Right lobe of liver (tissue), 6 donors: ENCODE measurements around the gene GNB1L. TPM values are rescaled to one million over a fixed set of nuclear protein-coding genes. Genes with fewer than 3 reads are reported as not detected.

Experiments
- ATAC-seq, 4 donors: fragments of 200-7000 bp; cut with Tn5 transposase; one replicate each; pipeline ENCODE4 v1.9.1; 2020; ENCODE audit warnings: mild to moderate bottlenecking in 4 of 4, moderate library complexity in 4 of 4
- DNase-seq, 3 donors: peaks; one replicate each; pipeline ENCODE4 v3.0.0-alpha.2; 2020
- H3K27ac ChIP-seq, 3 donors: fragments of 200-600 bp; one replicate each; pipeline ENCODE4 v1.8.0; 2022
- H3K27me3 ChIP-seq, 2 donors: fragments of 200-600 bp; one replicate each; pipeline ENCODE4 v1.8.0; 2022
- H3K36me3 ChIP-seq, 4 donors: fragments of 200-600 bp; sonication (generic) in 1 of 4; one replicate each; pipeline versions ENCODE4 v1.5.1 to v1.8.0; 2017 to 2022; ENCODE audit warnings: control low read depth in 1 of 4
- H3K4me1 ChIP-seq, 4 donors: fragments of 200-600 bp; sonication (generic) in 1 of 4; one replicate each; pipeline versions ENCODE4 v1.5.1 to v1.8.0; 2017 to 2022; ENCODE audit warnings: control low read depth in 1 of 4
- H3K4me3 ChIP-seq, 3 donors: fragments of 200-600 bp; one replicate each; pipeline ENCODE4 v1.8.0; 2022
- H3K9me3 ChIP-seq, 4 donors: fragments of 200-600 bp; sonication (generic) in 1 of 4; one replicate each; pipeline versions ENCODE4 v1.5.1 to v1.8.0; 2017 to 2022; ENCODE audit warnings: control low read depth in 1 of 4
- POLR2A ChIP-seq: fragments of 450-650 bp; IDR thresholded peaks from one replicate; pipeline ENCODE4 v1.6.1; 2017; ENCODE audit warnings: antibody characterized with exemption, mild to moderate bottlenecking
- WGBS: methylation state at CpG from one replicate; pipeline ENCODE4 v1.1.6; 2018; ENCODE audit warnings: low coverage, low lambda C conversion rate; ENCODE audit not compliant: insufficient coverage; ENCODE audit errors: missing lambda C conversion rate; 5-methylcytosine and 5-hydroxymethylcytosine counted together
- intact Hi-C, 2 donors: fragments of 100-400 bp; cut with DNase I; formaldehyde crosslinking; loops; one replicate each; pipeline versions ENCODE4 v1.11.2 to v1.14.1; 2022
- total RNA-seq, 6 experiments: library from RNA; depleted of rRNA in 2 of 6; stranded (reverse); fragments of >200 nt in 2 of 6; fragmentation: NEBNext Ultra II Directional in 3 of 6; extraction: Animal tissue kit (Norgen Biotek cat#: 25700) in 3 of 6; gene quantifications; one replicate each; pipeline versions ENCODE4 v1.1.0 to v1.2.4, GENCODE V29; 2016 to 2023
- TF ChIP-seq, protein P1 (sequence below), 4 donors: fragments of 200-600 bp in 3 of 4; fragments of 450-650 bp in 1 of 4; IDR thresholded peaks; one replicate each; pipeline versions ENCODE4 v1.5.1 to v1.8.0; 2016 to 2022; ENCODE audit warnings: antibody characterized with exemption in 4 of 4, mild to moderate bottlenecking in 2 of 4
- donor health status: DM: no; HTN: yes; CAD: no.
- donor health status: DM: no; HTN: no; CAD: no.
- donor health status: DM: no; HTN: no; CAD: no.
- donor health status: DM: no; HTN: yes; CAD: no.
- donor health status: DM: no; HTN: yes; CAD: no.

GNB1L gene
- total RNA-seq, 6 experiments from 2014 or later = 1.4 to 3.2 (median 2.7) TPM

DNA sequence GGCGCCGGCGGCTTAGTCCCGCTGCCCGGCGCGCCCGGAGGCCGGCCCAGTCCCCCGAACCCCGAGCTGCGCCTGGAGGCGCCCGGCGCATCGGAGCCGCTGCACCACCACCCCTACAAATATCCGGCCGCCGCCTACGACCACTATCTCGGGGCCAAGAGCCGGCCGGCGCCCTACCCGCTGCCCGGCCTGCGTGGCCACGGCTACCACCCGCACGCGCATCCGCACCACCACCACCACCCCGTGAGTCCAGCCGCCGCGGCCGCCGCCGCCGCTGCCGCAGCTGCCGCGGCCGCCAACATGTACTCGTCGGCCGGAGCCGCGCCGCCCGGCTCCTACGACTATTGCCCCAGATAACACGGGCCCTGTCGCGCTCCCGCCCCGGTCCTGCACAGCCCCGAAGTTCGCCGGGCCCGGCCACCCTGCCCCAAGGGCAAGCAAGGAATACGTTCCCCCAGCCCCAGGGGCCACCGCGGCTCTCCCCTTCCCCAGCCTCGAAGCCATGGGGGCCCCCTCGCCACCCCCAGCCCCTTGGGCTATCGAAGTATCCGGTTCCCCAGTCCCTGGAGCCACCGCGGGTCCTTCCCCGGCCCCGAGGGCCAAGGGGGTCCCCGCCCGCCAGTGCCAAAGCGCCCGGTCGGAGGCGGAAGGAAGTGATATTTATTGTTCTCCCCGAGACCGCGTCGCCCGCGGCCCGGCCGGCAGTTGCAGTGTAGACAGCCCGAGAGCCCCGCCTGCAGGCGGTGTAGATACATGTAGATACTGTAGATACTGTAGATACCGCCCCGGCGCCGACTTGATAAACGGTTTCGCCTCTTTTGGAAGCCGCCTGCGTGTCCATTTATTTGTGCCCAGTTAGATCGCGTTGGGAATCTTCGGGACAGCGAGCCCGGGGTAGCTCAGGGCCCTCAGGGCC is 87.9 kb downstream of the GNB1L start:
- H3K27ac ChIP-seq = no peak overlapping the region
- no peak for TF ChIP-seq POLR2A
- TF ChIP-seq, protein P1, sequence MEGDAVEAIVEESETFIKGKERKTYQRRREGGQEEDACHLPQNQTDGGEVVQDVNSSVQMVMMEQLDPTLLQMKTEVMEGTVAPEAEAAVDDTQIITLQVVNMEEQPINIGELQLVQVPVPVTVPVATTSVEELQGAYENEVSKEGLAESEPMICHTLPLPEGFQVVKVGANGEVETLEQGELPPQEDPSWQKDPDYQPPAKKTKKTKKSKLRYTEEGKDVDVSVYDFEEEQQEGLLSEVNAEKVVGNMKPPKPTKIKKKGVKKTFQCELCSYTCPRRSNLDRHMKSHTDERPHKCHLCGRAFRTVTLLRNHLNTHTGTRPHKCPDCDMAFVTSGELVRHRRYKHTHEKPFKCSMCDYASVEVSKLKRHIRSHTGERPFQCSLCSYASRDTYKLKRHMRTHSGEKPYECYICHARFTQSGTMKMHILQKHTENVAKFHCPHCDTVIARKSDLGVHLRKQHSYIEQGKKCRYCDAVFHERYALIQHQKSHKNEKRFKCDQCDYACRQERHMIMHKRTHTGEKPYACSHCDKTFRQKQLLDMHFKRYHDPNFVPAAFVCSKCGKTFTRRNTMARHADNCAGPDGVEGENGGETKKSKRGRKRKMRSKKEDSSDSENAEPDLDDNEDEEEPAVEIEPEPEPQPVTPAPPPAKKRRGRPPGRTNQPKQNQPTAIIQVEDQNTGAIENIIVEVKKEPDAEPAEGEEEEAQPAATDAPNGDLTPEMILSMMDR (IDR thresholded peaks at IDR 0.05) = peak; percentile 26 to 47 (median 35)
- intact Hi-C loops = no loop called here
- DNase-seq = peak; percentile 71 to 80 (median 73)
- no peaks in the 10 kb centered on the region for H3K36me3 ChIP-seq
- peak; percentile 70 to 84 (median 79) for ATAC-seq
- WGBS = 0% methylated on average over 9 of the region's 103 CpGs
- H3K9me3 ChIP-seq = no peaks in the 10 kb centered on the region
- H3K27me3 ChIP-seq = peaks cover 0 to 12% of the 10 kb centered on the region in 2 donors
- peak overlapping the region; percentile 23 to 38 (median 29) for H3K4me3 ChIP-seq
- H3K4me1 ChIP-seq = peaks cover 0 to 15% (median 0%) of the 10 kb centered on the region in 4 donors

DNA sequence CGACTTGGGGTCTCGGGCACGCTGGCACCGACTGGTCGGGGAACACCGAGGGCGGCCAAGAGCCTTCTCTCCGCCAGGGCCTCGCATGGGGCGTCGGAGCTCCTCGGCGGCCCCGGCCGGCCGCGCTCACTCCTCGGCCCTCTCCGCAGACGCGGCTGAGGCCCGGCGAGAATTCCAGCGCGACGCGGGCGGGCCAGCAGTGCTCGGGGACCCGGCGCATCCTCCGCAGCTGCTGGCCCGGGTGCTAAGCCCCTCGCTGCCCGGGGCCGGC is 88.5 kb downstream of the GNB1L start:
- WGBS = no CpG with 5 or more reads among the region's 36 CpGs

DNA sequence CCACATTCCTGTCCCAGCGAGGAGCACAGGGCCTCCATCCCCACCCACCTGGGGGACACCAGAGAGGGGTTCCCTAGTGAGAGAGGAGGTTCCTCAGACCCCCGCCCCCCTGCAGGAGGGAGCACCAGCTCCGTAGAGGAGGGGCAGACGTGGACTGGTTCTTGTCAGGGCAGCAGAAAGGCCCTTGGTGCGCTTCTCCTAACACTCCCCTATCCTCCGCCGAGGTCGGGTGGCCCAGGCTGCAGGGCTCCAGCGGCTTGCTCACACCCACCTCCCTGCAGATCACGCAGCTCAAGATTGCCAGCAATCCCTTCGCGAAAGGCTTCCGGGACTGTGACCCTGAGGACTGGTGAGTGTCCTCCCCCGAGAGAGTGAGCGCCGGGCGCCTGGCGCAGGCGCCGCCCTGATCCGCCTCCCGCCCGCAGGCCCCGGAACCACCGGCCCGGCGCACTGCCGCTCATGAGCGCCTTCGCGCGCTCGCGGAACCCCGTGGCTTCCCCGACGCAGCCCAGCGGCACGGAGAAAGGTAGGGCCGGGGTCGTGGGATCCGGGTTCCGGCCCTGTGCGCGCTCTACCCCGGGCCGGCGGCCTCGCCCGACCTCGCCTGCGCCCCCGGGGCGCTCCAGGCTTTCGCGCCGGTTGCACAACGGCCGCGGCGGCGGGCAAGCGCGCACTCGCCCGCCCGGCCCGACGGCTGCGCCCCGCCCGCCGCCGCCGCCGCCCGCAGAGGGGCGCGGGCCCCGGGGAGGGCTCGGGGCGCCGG is 89.0 kb downstream of the GNB1L start:
- Histone ChIP-seq H3K27me3 (peaks cover 0 to 12% of the 10 kb centered on the region in 2 donors), H3K9me3 (no peaks in the 10 kb centered on the region), H3K36me3 (no peaks in the 10 kb centered on the region), H3K4me3 (peak overlapping the region in 1 of 3 donors; percentile 32), H3K4me1 (peaks cover 0 to 15% (median 0%) of the 10 kb centered on the region in 4 donors), H3K27ac (no peak overlapping the region)
- WGBS = 0% methylated on average over 2 of the region's 83 CpGs
- intact Hi-C loops = no loop called here
- peak; percentile 29 to 58 (median 36) for ATAC-seq
- no peak for DNase-seq
- TF ChIP-seq POLR2A = no peak
- TF ChIP-seq, protein P1 (IDR thresholded peaks at IDR 0.05) = no peak

More for the DNA sequence above, 88.5 kb downstream of the GNB1L start:
- Histone ChIP-seq H3K9me3 (no peaks in the 10 kb centered on the region), H3K27ac (no peak overlapping the region), H3K4me1 (peaks cover 0 to 15% (median 0%) of the 10 kb centered on the region in 4 donors), H3K27me3 (peaks cover 0 to 12% of the 10 kb centered on the region in 2 donors), H3K4me3 (peak overlapping the region in 1 of 3 donors; percentile 38), H3K36me3 (no peaks in the 10 kb centered on the region)
- TF ChIP-seq, protein P1 (IDR thresholded peaks at IDR 0.05) = no peak
- no peak for TF ChIP-seq POLR2A
- DNase-seq (no peak), ATAC-seq (no peak)
- intact Hi-C loops = no loop called here

DNA sequence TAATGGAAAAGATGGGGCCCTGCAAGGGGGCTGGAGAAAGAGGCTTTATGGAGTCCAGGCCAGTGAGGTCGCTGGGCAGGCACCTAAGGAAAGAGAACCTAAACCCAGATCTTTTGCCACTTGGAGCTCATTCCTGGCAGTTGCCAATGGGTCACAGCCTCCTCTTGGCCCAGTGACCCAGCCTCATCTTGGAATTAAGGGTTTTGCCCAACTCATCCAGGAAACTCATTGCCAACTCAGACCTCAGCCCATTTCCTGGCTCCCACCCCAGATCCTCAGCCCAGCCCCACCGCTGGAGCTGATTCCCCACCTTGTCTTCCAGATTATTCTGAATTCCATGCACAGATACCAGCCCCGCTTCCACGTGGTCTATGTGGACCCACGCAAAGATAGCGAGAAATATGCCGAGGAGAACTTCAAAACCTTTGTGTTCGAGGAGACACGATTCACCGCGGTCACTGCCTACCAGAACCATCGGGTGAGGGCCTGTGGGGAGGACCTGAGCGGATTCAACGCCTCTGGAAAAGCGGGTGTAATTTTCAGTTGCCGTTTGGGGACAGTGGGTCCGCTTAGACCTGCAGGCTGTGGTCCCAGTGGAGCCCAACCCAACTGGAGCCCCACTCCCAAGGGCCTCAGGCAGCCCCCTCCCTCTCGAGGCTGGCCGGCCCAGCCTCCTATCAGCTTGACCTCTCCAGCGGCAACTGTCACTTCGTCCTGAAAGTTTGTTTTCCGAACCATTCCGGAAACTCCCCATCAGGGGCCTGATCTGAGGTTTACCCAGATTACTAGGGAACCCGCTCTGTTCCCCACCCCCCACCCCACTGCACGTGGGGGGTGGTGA is 89.8 kb downstream of the GNB1L start:
- WGBS = 65% methylated on average over 15 of the region's 25 CpGs

More for the DNA sequence above, 89.8 kb downstream of the GNB1L start:
- DNase-seq (no peak), ATAC-seq (no peak)
- Histone ChIP-seq H3K4me1 (peaks cover 0 to 15% (median 0%) of the 10 kb centered on the region in 4 donors), H3K4me3 (no peak overlapping the region), H3K27me3 (peaks cover 0 to 12% of the 10 kb centered on the region in 2 donors), H3K27ac (no peak overlapping the region), H3K9me3 (no peaks in the 10 kb centered on the region), H3K36me3 (no peaks in the 10 kb centered on the region)
- intact Hi-C loops = no loop called here
- no peak for TF ChIP-seq POLR2A
- TF ChIP-seq, protein P1 (IDR thresholded peaks at IDR 0.05) = no peak
